ENCODE measurements around the gene VDR.
A peak's percentile ranks its signal among the peaks of the same experiment; 100 is the strongest.

The VDR gene

GRCh38 chr12:47904713-47905709 is at the start of gene VDR:
Gene VDR (minus strand): TSS chr12:47904994. CDS start chr12:47879113, 25,881 bp downstream.
- peak; percentile 51 for DNase-seq

- DNase-seq, result no peak
Observed at GRCh38 chr12:47954058-47954457, 49.3 kb upstream of the VDR start.

GRCh38 chr12:47950856-47951468 is 46.2 kb upstream of the VDR start:
- DNase-seq, result no peak

- DNase-seq, result peak; percentile 42
Observed at GRCh38 chr12:47949441-47950341, 44.9 kb upstream of the VDR start.

- no peak for DNase-seq
Observed at GRCh38 chr12:47947341-47947740, 42.5 kb upstream of the VDR start.

- no peak for DNase-seq
Observed at GRCh38 chr12:47946413-47947323, 41.9 kb upstream of the VDR start.

- DNase-seq, result no peak
Observed at GRCh38 chr12:47945341-47945728, 40.5 kb upstream of the VDR start.

- no peak for DNase-seq
Observed at GRCh38 chr12:47944685-47945340, 40.0 kb upstream of the VDR start.

GRCh38 chr12:47943623-47944340 is 39.0 kb upstream of the VDR start:
- DNase-seq, result no peak

GRCh38 chr12:47942614-47943225 is 37.9 kb upstream of the VDR start:
- DNase-seq, result no peak

GRCh38 chr12:47941871-47942613 is 37.2 kb upstream of the VDR start:
- no peak for DNase-seq

- no peak for DNase-seq
Observed at GRCh38 chr12:47941475-47941780, 36.6 kb upstream of the VDR start.

GRCh38 chr12:47940773-47941474 is 36.1 kb upstream of the VDR start:
- no peak for DNase-seq

- DNase-seq, result no peak
Observed at GRCh38 chr12:47939009-47939601, 34.3 kb upstream of the VDR start.

- no peak for DNase-seq
Observed at GRCh38 chr12:47938594-47938993, 33.8 kb upstream of the VDR start.

GRCh38 chr12:47938093-47938492 is 33.3 kb upstream of the VDR start:
- no peak for DNase-seq

- DNase-seq, result no peak
Observed at GRCh38 chr12:47935184-47935583, 30.4 kb upstream of the VDR start.

GRCh38 chr12:47931187-47931586 is 26.4 kb upstream of the VDR start:
- no peak for DNase-seq

- no peak for DNase-seq
Observed at GRCh38 chr12:47930634-47931033, 25.8 kb upstream of the VDR start.
